Measurements from ENCODE around the gene IL1RAPL1.

The IL1RAPL1 gene

GRCh38 chrX:28591542-28591941, 4.3 kb downstream of the IL1RAPL1 start:
- peaks cover 0 to 19% (median 3%) of the 10 kb centered on the region in 5 experiments for H3K27me3 ChIP-seq (replicated peaks in 2 of 5; ENCODE audit: control insufficient read depth in 4 of 5, insufficient read depth in 5 of 5, low read length in 4 of 5)
- H3K9me3 ChIP-seq (ENCODE audit: control extremely low read depth in 1 of 5, control insufficient read depth in 4 of 5, insufficient read depth in 2 of 5, low read depth in 1 of 5, low read length in 4 of 5) = no peaks in the 10 kb centered on the region
- ChIA-PET CTCF (no interaction called here), POLR2A (no interaction called here)
- WGBS (ENCODE audit: insufficient coverage) = 86% methylated on average over 7 of the region's 7 CpGs
- H3K4me3 ChIP-seq (ENCODE audit: control insufficient read depth in 1 of 7, extremely low read depth in 1 of 7, insufficient read depth in 4 of 7, low read depth in 2 of 7, low read length in 6 of 7) = no peak overlapping the region
- no peaks in the 10 kb centered on the region for H3K4me1 ChIP-seq (ENCODE audit: control extremely low read depth in 1 of 4, control insufficient read depth in 4 of 4, insufficient read depth in 4 of 4, low read length in 3 of 4)
- no peaks in the 10 kb centered on the region for H3K36me3 ChIP-seq (ENCODE audit: control insufficient read depth in 4 of 4, insufficient read depth in 4 of 4, low read length in 3 of 4)
- no peak overlapping the region for H3K27ac ChIP-seq (ENCODE audit: insufficient read depth in 1 of 2, low read depth in 1 of 2, low read length in 2 of 2, poor library complexity in 1 of 2, severe bottlenecking in 2 of 2)
- DNase-seq = no peak

- CTCF ChIA-PET = no interaction called here
Measured at GRCh38 chrX:28595346-28595745, 8.1 kb downstream of the IL1RAPL1 start.

GRCh38 chrX:28599957-28600356, 12.7 kb downstream of the IL1RAPL1 start:
- Histone ChIP-seq H3K4me1 (ENCODE audit: control extremely low read depth in 1 of 4, control insufficient read depth in 4 of 4, insufficient read depth in 4 of 4, low read length in 3 of 4) (no peaks in the 10 kb centered on the region), H3K27me3 (replicated peaks in 2 of 5; ENCODE audit: control insufficient read depth in 4 of 5, insufficient read depth in 5 of 5, low read length in 4 of 5) (peaks cover 0 to 3% (median 0%) of the 10 kb centered on the region in 5 experiments), H3K27ac (ENCODE audit: insufficient read depth in 1 of 2, low read depth in 1 of 2, low read length in 2 of 2, poor library complexity in 1 of 2, severe bottlenecking in 2 of 2) (no peak overlapping the region), H3K9me3 (ENCODE audit: control extremely low read depth in 1 of 5, control insufficient read depth in 4 of 5, insufficient read depth in 2 of 5, low read depth in 1 of 5, low read length in 4 of 5) (no peaks in the 10 kb centered on the region), H3K4me3 (ENCODE audit: control insufficient read depth in 1 of 7, extremely low read depth in 1 of 7, insufficient read depth in 4 of 7, low read depth in 2 of 7, low read length in 6 of 7) (no peak overlapping the region), H3K36me3 (ENCODE audit: control insufficient read depth in 4 of 4, insufficient read depth in 4 of 4, low read length in 3 of 4) (no peaks in the 10 kb centered on the region)
- WGBS (ENCODE audit: insufficient coverage) = 88% methylated on average over 4 of the region's 6 CpGs
- ChIA-PET POLR2A (no interaction called here), CTCF (no interaction called here)
- DNase-seq = no peak

More at GRCh38 chrX:28595346-28595745, 8.1 kb downstream of the IL1RAPL1 start:
- 43% methylated on average over 1 of the region's 3 CpGs for WGBS (ENCODE audit: insufficient coverage)
- POLR2A ChIA-PET = no interaction called here
- Histone ChIP-seq H3K4me3 (ENCODE audit: control insufficient read depth in 1 of 7, extremely low read depth in 1 of 7, insufficient read depth in 4 of 7, low read depth in 2 of 7, low read length in 6 of 7) (no peak overlapping the region), H3K27ac (ENCODE audit: insufficient read depth in 1 of 2, low read depth in 1 of 2, low read length in 2 of 2, poor library complexity in 1 of 2, severe bottlenecking in 2 of 2) (no peak overlapping the region), H3K9me3 (ENCODE audit: control extremely low read depth in 1 of 5, control insufficient read depth in 4 of 5, insufficient read depth in 2 of 5, low read depth in 1 of 5, low read length in 4 of 5) (no peaks in the 10 kb centered on the region), H3K27me3 (replicated peaks in 2 of 5; ENCODE audit: control insufficient read depth in 4 of 5, insufficient read depth in 5 of 5, low read length in 4 of 5) (peaks cover 0 to 4% (median 0%) of the 10 kb centered on the region in 5 experiments), H3K36me3 (ENCODE audit: control insufficient read depth in 4 of 4, insufficient read depth in 4 of 4, low read length in 3 of 4) (no peaks in the 10 kb centered on the region), H3K4me1 (ENCODE audit: control extremely low read depth in 1 of 4, control insufficient read depth in 4 of 4, insufficient read depth in 4 of 4, low read length in 3 of 4) (no peaks in the 10 kb centered on the region)
- DNase-seq = no peak

- CTCF ChIA-PET = no interaction called here
- Histone ChIP-seq H3K4me3 (ENCODE audit: control insufficient read depth in 1 of 7, extremely low read depth in 1 of 7, insufficient read depth in 4 of 7, low read depth in 2 of 7, low read length in 6 of 7) (no peak overlapping the region), H3K4me1 (ENCODE audit: control extremely low read depth in 1 of 4, control insufficient read depth in 4 of 4, insufficient read depth in 4 of 4, low read length in 3 of 4) (no peaks in the 10 kb centered on the region), H3K27ac (ENCODE audit: insufficient read depth in 1 of 2, low read depth in 1 of 2, low read length in 2 of 2, poor library complexity in 1 of 2, severe bottlenecking in 2 of 2) (no peak overlapping the region), H3K9me3 (ENCODE audit: control extremely low read depth in 1 of 5, control insufficient read depth in 4 of 5, insufficient read depth in 2 of 5, low read depth in 1 of 5, low read length in 4 of 5) (no peaks in the 10 kb centered on the region), H3K36me3 (ENCODE audit: control insufficient read depth in 4 of 4, insufficient read depth in 4 of 4, low read length in 3 of 4) (no peaks in the 10 kb centered on the region), H3K27me3 (replicated peaks in 2 of 5; ENCODE audit: control insufficient read depth in 4 of 5, insufficient read depth in 5 of 5, low read length in 4 of 5) (no peaks in the 10 kb centered on the region)
- POLR2A ChIA-PET = no interaction called here
- 100% methylated on average over 2 of the region's 2 CpGs for WGBS (ENCODE audit: insufficient coverage)
- no peak for DNase-seq
Measured at GRCh38 chrX:28609003-28609402, 21.8 kb downstream of the IL1RAPL1 start.

GRCh38 chrX:28609917-28610613, 22.8 kb downstream of the IL1RAPL1 start:
- Histone ChIP-seq H3K4me1 (ENCODE audit: control extremely low read depth in 1 of 4, control insufficient read depth in 4 of 4, insufficient read depth in 4 of 4, low read length in 3 of 4) (no peaks in the 10 kb centered on the region), H3K9me3 (ENCODE audit: control extremely low read depth in 1 of 5, control insufficient read depth in 4 of 5, insufficient read depth in 2 of 5, low read depth in 1 of 5, low read length in 4 of 5) (no peaks in the 10 kb centered on the region), H3K36me3 (ENCODE audit: control insufficient read depth in 4 of 4, insufficient read depth in 4 of 4, low read length in 3 of 4) (no peaks in the 10 kb centered on the region), H3K27ac (ENCODE audit: insufficient read depth in 1 of 2, low read depth in 1 of 2, low read length in 2 of 2, poor library complexity in 1 of 2, severe bottlenecking in 2 of 2) (no peak overlapping the region), H3K4me3 (ENCODE audit: control insufficient read depth in 1 of 7, extremely low read depth in 1 of 7, insufficient read depth in 4 of 7, low read depth in 2 of 7, low read length in 6 of 7) (no peak overlapping the region), H3K27me3 (replicated peaks in 2 of 5; ENCODE audit: control insufficient read depth in 4 of 5, insufficient read depth in 5 of 5, low read length in 4 of 5) (no peaks in the 10 kb centered on the region)
- CTCF ChIA-PET = no interaction called here
- 81% methylated on average over 2 of the region's 5 CpGs for WGBS (ENCODE audit: insufficient coverage)
- no peak for DNase-seq
- POLR2A ChIA-PET = no interaction called here

GRCh38 chrX:28610746-28611145, 23.5 kb downstream of the IL1RAPL1 start:
- 78% methylated on average over 1 of the region's 4 CpGs for WGBS (ENCODE audit: insufficient coverage)
- ChIA-PET CTCF (no interaction called here), POLR2A (no interaction called here)
- H3K4me1 ChIP-seq (ENCODE audit: control extremely low read depth in 1 of 4, control insufficient read depth in 4 of 4, insufficient read depth in 4 of 4, low read length in 3 of 4) = no peaks in the 10 kb centered on the region
- no peaks in the 10 kb centered on the region for H3K9me3 ChIP-seq (ENCODE audit: control extremely low read depth in 1 of 5, control insufficient read depth in 4 of 5, insufficient read depth in 2 of 5, low read depth in 1 of 5, low read length in 4 of 5)
- no peak overlapping the region for H3K27ac ChIP-seq (ENCODE audit: insufficient read depth in 1 of 2, low read depth in 1 of 2, low read length in 2 of 2, poor library complexity in 1 of 2, severe bottlenecking in 2 of 2)
- H3K4me3 ChIP-seq (ENCODE audit: control insufficient read depth in 1 of 7, extremely low read depth in 1 of 7, insufficient read depth in 4 of 7, low read depth in 2 of 7, low read length in 6 of 7) = no peak overlapping the region
- DNase-seq = no peak
- no peaks in the 10 kb centered on the region for H3K36me3 ChIP-seq (ENCODE audit: control insufficient read depth in 4 of 4, insufficient read depth in 4 of 4, low read length in 3 of 4)
- H3K27me3 ChIP-seq (replicated peaks in 2 of 5; ENCODE audit: control insufficient read depth in 4 of 5, insufficient read depth in 5 of 5, low read length in 4 of 5) = no peaks in the 10 kb centered on the region

GRCh38 chrX:28613558-28613957, 26.3 kb downstream of the IL1RAPL1 start:
- Histone ChIP-seq H3K27ac (ENCODE audit: insufficient read depth in 1 of 2, low read depth in 1 of 2, low read length in 2 of 2, poor library complexity in 1 of 2, severe bottlenecking in 2 of 2) (no peak overlapping the region), H3K4me1 (ENCODE audit: control extremely low read depth in 1 of 4, control insufficient read depth in 4 of 4, insufficient read depth in 4 of 4, low read length in 3 of 4) (no peaks in the 10 kb centered on the region), H3K4me3 (ENCODE audit: control insufficient read depth in 1 of 7, extremely low read depth in 1 of 7, insufficient read depth in 4 of 7, low read depth in 2 of 7, low read length in 6 of 7) (no peak overlapping the region), H3K36me3 (ENCODE audit: control insufficient read depth in 4 of 4, insufficient read depth in 4 of 4, low read length in 3 of 4) (no peaks in the 10 kb centered on the region), H3K27me3 (replicated peaks in 2 of 5; ENCODE audit: control insufficient read depth in 4 of 5, insufficient read depth in 5 of 5, low read length in 4 of 5) (no peaks in the 10 kb centered on the region), H3K9me3 (ENCODE audit: control extremely low read depth in 1 of 5, control insufficient read depth in 4 of 5, insufficient read depth in 2 of 5, low read depth in 1 of 5, low read length in 4 of 5) (no peaks in the 10 kb centered on the region)
- DNase-seq = no peak
- CTCF ChIA-PET = no interaction called here
- no CpG with 5 or more reads among the region's 1 CpG for WGBS (ENCODE audit: insufficient coverage)
- POLR2A ChIA-PET = no interaction called here
